Activated naive CD4-positive, alpha-beta T cell treated with anti-CD3 and anti-CD28 coated beads, Interleukin-2, amount 50 U/mL, for 16 hours (primary cell): ENCODE measurements around the gene ROS1.
"Not testable (repeated sequence)": the region's sequence is repeated elsewhere in the genome, so short reads cannot be mapped to it uniquely, and the experiment has no call there.

ENCODE experiments used
- DNase-seq: peaks from one replicate; pipeline ENCODE4 v3.0.0-alpha.2; 2020

Gene ROS1

GRCh38 chr6:117425431-117426153 is at the start of gene ROS1:
TSS of gene ROS1 (minus strand) at chr6:117425942. CDS start at chr6:117425656, 286 bp downstream.
- no peak for DNase-seq

- no peak for DNase-seq
Measured at GRCh38 chr6:117473401-117473800, 47.7 kb upstream of the ROS1 start.

GRCh38 chr6:117472667-117473066 is 46.9 kb upstream of the ROS1 start:
- DNase-seq: no peak

- DNase-seq: no peak
Measured at GRCh38 chr6:117469791-117470190, 44.0 kb upstream of the ROS1 start.

GRCh38 chr6:117469356-117469755 is 43.6 kb upstream of the ROS1 start:
- DNase-seq: no peak

GRCh38 chr6:117468527-117468926 is 42.8 kb upstream of the ROS1 start:
- not testable (repeated sequence) for DNase-seq

- no peak for DNase-seq
Measured at GRCh38 chr6:117467876-117468275, 42.1 kb upstream of the ROS1 start.

GRCh38 chr6:117465691-117466090 is 39.9 kb upstream of the ROS1 start:
- DNase-seq: no peak

GRCh38 chr6:117464700-117465099 is 39.0 kb upstream of the ROS1 start:
- no peak for DNase-seq

GRCh38 chr6:117463762-117464665 is 38.3 kb upstream of the ROS1 start:
- DNase-seq: no peak

- DNase-seq: no peak
Measured at GRCh38 chr6:117459204-117459944, 33.6 kb upstream of the ROS1 start.

GRCh38 chr6:117456998-117457397 is 31.3 kb upstream of the ROS1 start:
- DNase-seq: no peak

- no peak for DNase-seq
Measured at GRCh38 chr6:117456250-117456649, 30.5 kb upstream of the ROS1 start.

GRCh38 chr6:117451671-117452070 is 25.9 kb upstream of the ROS1 start:
- DNase-seq: no peak

GRCh38 chr6:117449549-117450439 is 24.1 kb upstream of the ROS1 start:
- DNase-seq: peak; percentile 64

- no peak for DNase-seq
Measured at GRCh38 chr6:117448732-117449485, 23.2 kb upstream of the ROS1 start.

GRCh38 chr6:117448011-117448410 is 22.3 kb upstream of the ROS1 start:
- DNase-seq: no peak

GRCh38 chr6:117446861-117447260 is 21.1 kb upstream of the ROS1 start:
- no peak for DNase-seq

- no peak for DNase-seq
Measured at GRCh38 chr6:117444600-117444999, 18.9 kb upstream of the ROS1 start.

- not testable (repeated sequence) for DNase-seq
Measured at GRCh38 chr6:117442313-117442712, 16.6 kb upstream of the ROS1 start.

- no peak for DNase-seq
Measured at GRCh38 chr6:117441824-117442264, 16.1 kb upstream of the ROS1 start.
